Activated T-cell treated with anti-CD3 and anti-CD28 coated beads, Interleukin-2, amount 50 U/mL, for 4 hours (primary cell): Measurements from ENCODE around the gene ATP13A4. TPM values are rescaled to one million over a fixed set of nuclear protein-coding genes. Genes with fewer than 3 reads are reported as not detected.

ENCODE experiments used
- ATAC-seq, 2 donors: fragments of 200-7000 bp; cut with Tn5 transposase; one replicate each; pipeline ENCODE4 v1.10.0; 2021
- DNase-seq: peaks from one replicate; pipeline ENCODE4 v3.0.0-alpha.2; 2020
- H3K27me3 Mint-ChIP-seq: one replicate; pipeline ENCODE4 v1.8.0; 2021; ENCODE audit warnings: low read depth, mixed read lengths
- H3K36me3 Mint-ChIP-seq: one replicate; pipeline ENCODE4 v1.8.0; 2022; ENCODE audit warnings: mixed read lengths; ENCODE audit not compliant: insufficient read depth
- H3K4me1 Mint-ChIP-seq: one replicate; pipeline ENCODE4 v1.8.0; 2021; ENCODE audit warnings: low read depth, mixed read lengths
- H3K4me3 Mint-ChIP-seq: one replicate; pipeline ENCODE4 v1.8.0; 2021; ENCODE audit warnings: mild to moderate bottlenecking, moderate library complexity, mixed read lengths
- H3K9me3 Mint-ChIP-seq: one replicate; pipeline ENCODE4 v1.8.0; 2021; ENCODE audit warnings: mixed read lengths
- total RNA-seq, 3 donors: library from RNA; stranded (reverse); gene quantifications; one replicate each; pipeline ENCODE4 v1.2.1, GENCODE V29; 2021

ATP13A4 gene
- total RNA-seq, 3 donors from 2014 or later, result 0.16 to 0.48 (median 0.37) TPM

DNA sequence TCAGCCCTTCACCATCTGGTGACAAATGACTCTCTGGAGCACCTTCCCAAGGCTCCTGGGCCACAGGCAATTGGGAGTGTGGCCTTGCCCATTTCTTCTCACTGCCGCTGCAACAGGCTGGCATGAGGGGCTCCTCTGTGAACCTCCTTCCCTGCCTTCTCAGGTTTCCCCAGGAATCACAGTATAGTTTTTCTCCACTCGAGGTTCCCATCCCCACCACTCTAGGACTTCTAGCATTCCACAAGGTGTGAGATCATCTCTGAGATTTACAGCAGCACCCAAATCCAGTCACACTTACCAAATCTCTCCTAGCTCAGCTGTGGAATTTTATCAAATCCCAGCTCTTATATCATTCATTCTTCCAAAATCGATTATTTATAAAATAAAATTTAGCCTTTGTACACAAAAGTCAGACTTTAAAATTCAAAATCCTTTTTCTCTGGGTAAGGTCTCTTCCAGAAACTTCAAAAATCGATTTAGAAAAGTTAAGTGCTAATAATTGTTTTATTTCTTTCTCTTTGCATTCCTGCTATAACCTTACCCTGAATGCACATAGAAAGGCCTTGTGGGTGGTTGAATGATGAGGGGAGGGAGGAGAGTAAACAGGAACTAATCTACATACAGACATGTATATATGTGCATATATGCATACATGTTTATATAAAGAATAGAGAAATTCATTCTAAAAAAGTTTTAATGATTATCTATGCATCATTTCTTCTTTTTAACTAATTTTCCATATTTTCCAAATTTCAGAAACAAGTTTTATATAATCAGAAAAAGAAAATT lies 18.9 kb upstream of the ATP13A4 start:
- no peak for ATAC-seq
- DNase-seq, result no peak
- no peaks in the 10 kb centered on the region for H3K4me1 Mint-ChIP-seq
- no peaks in the 10 kb centered on the region for H3K36me3 Mint-ChIP-seq
- no peak overlapping the region for H3K4me3 Mint-ChIP-seq
- H3K9me3 Mint-ChIP-seq, result no peaks in the 10 kb centered on the region
- H3K27me3 Mint-ChIP-seq, result no peaks in the 10 kb centered on the region

DNA sequence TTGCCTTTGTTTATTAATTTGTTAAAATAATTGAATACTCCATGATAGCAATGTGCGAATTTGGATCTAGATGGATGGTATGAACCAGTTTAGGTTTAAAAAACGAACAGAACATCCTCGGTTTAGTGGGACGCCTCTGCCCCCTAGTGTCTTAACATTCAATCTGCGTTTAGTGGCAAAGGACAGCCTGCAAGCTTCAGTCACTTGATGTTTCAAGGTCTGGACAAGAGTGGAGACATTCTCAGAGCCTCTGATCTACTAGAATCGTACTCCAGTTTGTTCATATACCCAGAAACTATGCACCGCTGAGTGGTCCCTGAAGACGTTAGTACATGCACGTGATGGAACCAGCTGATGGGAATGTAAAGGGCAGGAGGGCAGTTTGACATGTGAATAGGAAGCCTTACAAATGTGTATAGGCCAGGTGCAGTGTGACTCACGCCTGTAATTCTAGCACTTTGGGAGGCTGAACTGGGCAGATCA lies 17.8 kb upstream of the ATP13A4 start:
- Mint-ChIP-seq H3K9me3 (no peaks in the 10 kb centered on the region), H3K4me3 (no peak overlapping the region), H3K27me3 (no peaks in the 10 kb centered on the region), H3K36me3 (no peaks in the 10 kb centered on the region), H3K4me1 (no peaks in the 10 kb centered on the region)
- peak; percentile 60 to 62 for ATAC-seq
- peak; percentile 24 for DNase-seq

DNA sequence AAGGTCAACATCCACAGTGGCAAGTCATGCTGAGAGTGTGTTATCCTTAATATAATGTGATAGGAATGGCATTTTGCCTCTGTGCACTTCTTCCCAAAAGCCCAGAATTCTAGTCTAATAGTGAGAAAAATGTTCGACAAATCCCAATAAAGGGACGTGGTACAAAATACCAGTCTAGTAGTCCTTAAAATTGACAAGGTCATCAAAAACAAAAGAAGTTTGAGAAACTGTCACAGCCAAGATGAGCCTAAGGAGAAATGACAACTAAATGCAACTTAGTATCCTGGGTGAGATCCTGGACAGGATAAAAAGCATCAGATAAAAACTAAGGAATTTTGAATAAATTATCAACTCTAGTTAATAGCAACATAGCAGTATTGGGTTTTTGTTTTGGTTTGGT lies 14.4 kb upstream of the ATP13A4 start:
- DNase-seq (no peak), ATAC-seq (no peak)
- H3K36me3 Mint-ChIP-seq, result no peaks in the 10 kb centered on the region
- H3K27me3 Mint-ChIP-seq, result no peaks in the 10 kb centered on the region
- no peak overlapping the region for H3K4me3 Mint-ChIP-seq
- no peaks in the 10 kb centered on the region for H3K4me1 Mint-ChIP-seq
- no peaks in the 10 kb centered on the region for H3K9me3 Mint-ChIP-seq

DNA sequence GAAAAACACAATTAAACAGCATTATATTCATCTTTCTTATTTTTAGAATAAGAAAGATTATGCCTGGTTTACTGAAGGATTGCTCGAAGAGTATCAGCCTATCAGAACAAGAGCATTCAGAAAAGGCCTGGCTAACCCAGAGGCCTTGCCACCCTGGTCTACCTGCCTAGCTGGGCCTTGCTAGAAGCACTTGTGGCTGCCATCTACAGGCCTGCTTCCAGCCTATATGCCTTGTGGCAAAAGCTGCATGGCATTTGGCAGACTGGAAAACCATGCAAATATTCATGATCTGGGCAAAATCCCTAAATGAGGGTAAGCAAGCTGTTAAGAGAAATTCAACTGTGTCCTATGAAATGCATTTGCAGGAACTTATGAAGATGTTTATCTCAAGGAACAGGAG lies 9.3 kb upstream of the ATP13A4 start:
- no peaks in the 10 kb centered on the region for H3K9me3 Mint-ChIP-seq
- DNase-seq (no peak), ATAC-seq (no peak)
- H3K4me1 Mint-ChIP-seq, result no peaks in the 10 kb centered on the region
- H3K36me3 Mint-ChIP-seq, result no peaks in the 10 kb centered on the region
- no peak overlapping the region for H3K4me3 Mint-ChIP-seq
- no peaks in the 10 kb centered on the region for H3K27me3 Mint-ChIP-seq

DNA sequence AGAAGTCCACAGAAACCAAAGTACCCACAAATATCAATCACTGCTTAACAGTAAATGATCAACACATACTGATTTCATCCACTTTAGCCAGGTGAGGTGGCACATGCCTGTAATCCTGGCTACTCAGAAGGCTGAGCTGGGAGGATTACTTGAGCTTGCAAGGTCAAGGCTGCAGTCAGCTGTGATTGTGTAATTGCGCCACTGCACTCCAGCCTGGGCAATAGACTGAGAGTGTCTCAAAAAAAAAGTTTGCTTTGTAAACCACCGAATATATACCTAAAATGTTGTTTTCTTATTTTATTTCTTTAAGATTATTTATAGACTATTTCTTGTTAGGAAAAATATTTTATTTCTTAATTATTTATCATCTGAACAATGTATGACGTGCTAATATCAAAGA lies 8.7 kb upstream of the ATP13A4 start:
- Mint-ChIP-seq H3K4me1 (no peaks in the 10 kb centered on the region), H3K9me3 (no peaks in the 10 kb centered on the region), H3K4me3 (no peak overlapping the region), H3K27me3 (no peaks in the 10 kb centered on the region), H3K36me3 (no peaks in the 10 kb centered on the region)
- DNase-seq, result no peak
- ATAC-seq, result no peak

DNA sequence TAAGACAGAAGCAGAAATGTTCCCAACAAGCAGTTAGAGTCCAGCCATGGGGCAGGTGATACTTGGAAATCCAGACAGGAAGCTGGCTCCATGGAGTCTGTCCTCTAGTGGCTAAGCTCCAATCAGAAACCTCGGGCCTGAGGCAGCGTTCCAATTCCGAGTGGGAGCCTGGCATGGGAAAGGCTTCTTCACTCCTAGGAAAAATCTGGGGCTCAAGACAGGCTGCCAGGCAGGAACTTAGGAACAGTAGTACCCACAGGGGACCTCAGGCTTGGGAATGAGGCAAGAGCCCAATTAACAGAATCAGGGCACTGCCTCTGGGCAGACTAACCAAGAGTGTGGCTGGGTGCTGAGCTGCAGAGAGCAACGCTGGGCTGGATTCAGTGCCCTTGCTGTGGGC lies 6.2 kb upstream of the ATP13A4 start:
- H3K27me3 Mint-ChIP-seq, result no peaks in the 10 kb centered on the region

DNA sequence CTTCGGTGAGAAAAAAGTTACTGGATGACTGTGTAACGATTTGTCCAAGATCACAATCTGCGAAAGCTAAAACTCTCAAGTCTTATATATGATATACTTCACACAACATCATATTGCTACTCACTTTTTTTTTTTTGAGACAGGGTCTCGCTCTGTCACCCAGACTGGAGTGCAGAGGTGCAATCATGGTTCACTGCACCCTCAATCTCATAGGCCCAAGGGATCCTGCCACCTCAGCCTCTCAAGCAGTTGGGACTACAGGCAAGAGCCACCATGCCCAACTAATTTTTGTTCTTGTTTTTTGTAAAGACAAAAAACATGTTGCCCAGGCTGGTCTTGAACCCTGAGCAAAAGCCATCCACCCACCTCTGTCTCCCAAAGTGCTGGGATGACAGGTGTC lies 5.4 kb upstream of the ATP13A4 start:
- ATAC-seq (no peak), DNase-seq (no peak)
- Mint-ChIP-seq H3K27me3 (no peaks in the 10 kb centered on the region), H3K9me3 (no peaks in the 10 kb centered on the region), H3K36me3 (no peaks in the 10 kb centered on the region), H3K4me1 (no peaks in the 10 kb centered on the region), H3K4me3 (no peak overlapping the region)

More for the DNA sequence above, 6.2 kb upstream of the ATP13A4 start:
- H3K36me3 Mint-ChIP-seq, result no peaks in the 10 kb centered on the region
- H3K9me3 Mint-ChIP-seq, result no peaks in the 10 kb centered on the region
- no peak overlapping the region for H3K4me3 Mint-ChIP-seq
- H3K4me1 Mint-ChIP-seq, result no peaks in the 10 kb centered on the region
- DNase-seq (no peak), ATAC-seq (no peak)

DNA sequence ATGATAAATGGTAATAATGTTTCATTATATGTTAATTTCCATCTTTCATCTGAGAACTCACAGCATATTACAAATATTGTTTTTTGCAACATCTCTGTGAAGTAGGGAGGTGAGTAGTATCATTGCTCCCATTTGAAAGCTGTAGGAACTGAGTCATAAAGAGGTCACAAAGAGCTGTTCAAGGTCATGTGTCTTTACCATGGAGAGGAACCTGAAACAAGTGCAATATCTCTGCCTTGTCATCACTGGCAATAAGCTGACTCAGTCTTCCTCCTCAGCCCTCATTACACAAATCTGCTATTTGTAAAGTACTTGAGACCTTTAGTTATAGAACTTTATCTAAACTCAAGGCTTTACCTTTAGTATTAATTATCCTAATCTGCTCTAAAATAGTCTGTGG lies 4.4 kb upstream of the ATP13A4 start:
- no peaks in the 10 kb centered on the region for H3K36me3 Mint-ChIP-seq
- H3K4me3 Mint-ChIP-seq, result no peak overlapping the region
- no peak for DNase-seq
- H3K4me1 Mint-ChIP-seq, result no peaks in the 10 kb centered on the region
- no peaks in the 10 kb centered on the region for H3K27me3 Mint-ChIP-seq
- no peak for ATAC-seq
- no peaks in the 10 kb centered on the region for H3K9me3 Mint-ChIP-seq

DNA sequence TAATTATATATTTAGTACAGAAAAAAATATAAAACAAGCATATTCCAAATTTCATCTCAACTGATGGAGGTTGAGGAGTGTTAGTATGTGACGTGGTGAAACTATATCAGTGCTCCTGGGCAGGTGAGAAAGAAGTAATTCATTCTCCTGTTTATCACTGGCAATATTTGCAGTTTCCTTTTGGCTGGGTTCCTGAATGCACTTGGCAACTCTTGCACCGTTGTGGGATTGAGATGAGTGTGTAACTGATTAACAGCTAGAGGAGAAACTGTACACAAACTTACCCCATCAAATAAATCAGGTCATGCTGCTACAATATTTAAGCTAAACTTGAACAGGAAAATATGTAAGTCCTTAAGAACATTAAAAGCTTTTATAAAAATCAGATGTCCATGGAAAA lies 2.1 kb upstream of the ATP13A4 start:
- Mint-ChIP-seq H3K36me3 (no peaks in the 10 kb centered on the region), H3K27me3 (no peaks in the 10 kb centered on the region), H3K4me3 (no peak overlapping the region), H3K4me1 (no peaks in the 10 kb centered on the region), H3K9me3 (no peaks in the 10 kb centered on the region)
- no peak for DNase-seq
- no peak for ATAC-seq

DNA sequence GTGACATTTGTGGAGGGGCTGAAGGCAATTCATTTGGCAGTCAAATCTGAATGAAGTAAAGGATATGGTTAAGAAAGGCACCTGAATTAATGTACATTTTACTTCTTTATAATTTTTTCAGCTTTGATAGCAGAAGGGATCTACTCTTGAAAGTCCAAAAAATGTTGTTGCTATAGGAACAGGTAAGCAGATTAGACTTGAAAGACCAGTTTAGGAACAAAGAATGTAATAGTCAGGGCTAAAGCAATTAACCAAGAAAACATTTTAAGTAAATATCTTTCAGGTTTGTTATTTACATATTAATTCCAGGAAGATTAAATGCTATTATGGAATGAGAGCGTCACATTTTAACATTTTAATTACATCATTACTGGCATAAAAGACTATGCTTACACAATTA lies 1.1 kb downstream of the ATP13A4 start:
- Mint-ChIP-seq H3K27me3 (no peaks in the 10 kb centered on the region), H3K36me3 (no peaks in the 10 kb centered on the region), H3K4me3 (no peak overlapping the region), H3K4me1 (no peaks in the 10 kb centered on the region), H3K9me3 (no peaks in the 10 kb centered on the region)
- DNase-seq (no peak), ATAC-seq (no peak)

DNA sequence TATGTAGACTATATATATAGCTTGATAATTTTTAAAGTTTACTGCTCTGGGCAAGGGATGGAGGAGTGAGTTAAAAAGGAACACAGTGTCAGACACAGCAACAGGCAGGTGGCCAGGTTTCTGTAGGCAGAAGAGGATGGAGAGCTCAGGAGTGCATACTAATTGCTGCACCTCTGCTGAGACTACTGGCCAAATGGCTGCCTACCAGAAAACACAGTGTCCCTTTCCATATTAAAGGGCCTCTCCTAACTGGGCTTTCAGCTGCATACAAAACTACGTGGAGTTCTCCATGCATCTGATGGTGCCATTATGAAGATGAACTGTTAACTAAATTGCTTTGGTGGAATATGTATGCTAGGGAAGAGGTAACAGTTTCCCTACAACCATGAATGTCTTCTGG lies 1.8 kb downstream of the ATP13A4 start:
- no peaks in the 10 kb centered on the region for H3K9me3 Mint-ChIP-seq
- no peaks in the 10 kb centered on the region for H3K36me3 Mint-ChIP-seq
- H3K4me3 Mint-ChIP-seq, result no peak overlapping the region
- H3K27me3 Mint-ChIP-seq, result no peaks in the 10 kb centered on the region
- H3K4me1 Mint-ChIP-seq, result no peaks in the 10 kb centered on the region
- DNase-seq, result no peak
- ATAC-seq, result no peak

DNA sequence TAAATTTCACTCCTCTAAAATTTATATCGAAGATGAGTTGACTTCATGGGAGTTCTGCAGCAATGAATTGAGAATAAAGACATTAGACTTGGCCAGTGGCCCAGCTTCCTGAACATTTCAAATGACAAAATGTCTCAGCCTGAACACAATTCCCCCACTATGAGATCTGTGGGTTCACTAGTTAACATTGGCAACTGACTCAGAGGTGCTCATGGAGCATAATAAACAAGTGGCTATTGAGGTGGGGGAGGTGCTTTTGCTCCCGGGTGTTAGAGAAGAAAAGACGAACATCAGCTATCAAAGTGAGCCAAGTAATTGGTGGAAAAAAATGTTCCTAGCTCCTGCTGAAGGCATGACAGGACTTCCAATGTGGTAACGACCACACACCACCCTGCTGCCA lies 6.3 kb downstream of the ATP13A4 start:
- no peaks in the 10 kb centered on the region for H3K4me1 Mint-ChIP-seq

DNA sequence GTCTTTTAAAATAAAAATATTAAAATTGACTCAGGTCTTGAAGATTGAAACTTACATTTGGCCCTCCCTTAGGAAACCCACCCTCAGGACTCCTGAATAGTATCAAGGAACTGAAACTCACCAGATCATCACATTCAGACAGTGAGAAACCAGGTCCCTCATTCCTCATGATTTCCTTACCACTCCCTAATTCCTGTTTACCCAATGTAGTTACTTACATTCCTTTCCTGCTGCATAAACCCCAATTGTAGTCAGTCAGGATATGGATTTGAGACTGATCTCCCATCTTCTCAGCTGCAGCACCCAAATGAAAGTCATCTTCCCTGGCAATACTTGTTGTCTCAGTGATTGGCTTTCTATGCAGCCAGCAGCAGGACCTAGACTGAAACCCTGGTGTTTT lies 8.6 kb downstream of the ATP13A4 start:
- no peaks in the 10 kb centered on the region for H3K36me3 Mint-ChIP-seq
- ATAC-seq (no peak), DNase-seq (no peak)
- no peak overlapping the region for H3K4me3 Mint-ChIP-seq
- H3K9me3 Mint-ChIP-seq, result peaks cover 14% of the 10 kb centered on the region
- H3K4me1 Mint-ChIP-seq, result no peaks in the 10 kb centered on the region
- H3K27me3 Mint-ChIP-seq, result no peaks in the 10 kb centered on the region

More for the DNA sequence above, 6.3 kb downstream of the ATP13A4 start:
- DNase-seq (no peak), ATAC-seq (no peak)
- Mint-ChIP-seq H3K4me3 (no peak overlapping the region), H3K9me3 (peaks cover 14% of the 10 kb centered on the region), H3K27me3 (no peaks in the 10 kb centered on the region), H3K36me3 (no peaks in the 10 kb centered on the region)

DNA sequence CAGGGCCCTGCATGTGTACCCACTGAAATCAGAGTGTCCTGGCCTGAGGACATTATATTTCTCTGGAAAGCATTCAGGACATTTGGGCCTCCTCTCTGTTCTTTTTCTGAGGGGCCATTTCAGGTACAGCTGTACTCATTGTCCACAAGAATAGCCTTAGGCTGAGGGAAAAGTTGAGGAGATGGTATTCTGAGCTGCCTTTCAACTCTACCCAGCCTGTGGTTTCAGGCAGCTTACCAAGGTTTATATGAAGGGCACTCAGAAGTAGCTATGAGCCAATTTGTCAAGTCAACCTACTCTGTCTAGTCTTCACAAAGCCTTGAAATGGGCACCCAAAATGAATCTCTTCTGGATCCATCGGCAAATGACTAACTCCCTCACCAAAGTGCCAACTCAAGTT lies 9.4 kb downstream of the ATP13A4 start:
- ATAC-seq (no peak), DNase-seq (no peak)
- Mint-ChIP-seq H3K27me3 (no peaks in the 10 kb centered on the region), H3K36me3 (no peaks in the 10 kb centered on the region), H3K4me1 (no peaks in the 10 kb centered on the region), H3K9me3 (peaks cover 14% of the 10 kb centered on the region), H3K4me3 (no peak overlapping the region)

DNA sequence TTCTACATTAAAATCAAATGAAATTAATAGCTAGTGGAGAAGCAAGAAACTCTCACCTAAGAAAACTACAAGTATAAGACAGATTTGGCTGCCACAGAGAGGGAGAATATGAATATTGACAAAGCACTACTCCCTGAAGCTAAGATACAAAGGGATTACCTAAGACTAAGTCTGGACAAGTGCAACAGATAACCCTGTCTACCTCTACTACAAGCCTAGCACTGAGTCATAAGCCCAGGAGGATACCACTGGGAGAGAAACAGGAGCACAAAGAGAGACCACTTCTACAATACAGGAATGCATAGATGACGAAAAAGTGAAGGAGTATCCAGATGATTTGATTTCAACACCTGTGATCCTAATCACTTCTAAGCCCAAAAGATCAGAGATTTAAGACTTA lies 10.4 kb downstream of the ATP13A4 start:
- ATAC-seq (no peak), DNase-seq (no peak)
- no peaks in the 10 kb centered on the region for H3K4me1 Mint-ChIP-seq
- H3K4me3 Mint-ChIP-seq, result no peak overlapping the region
- no peaks in the 10 kb centered on the region for H3K27me3 Mint-ChIP-seq
- no peaks in the 10 kb centered on the region for H3K36me3 Mint-ChIP-seq
- peaks cover 14% of the 10 kb centered on the region for H3K9me3 Mint-ChIP-seq
